ENCODE measurements around the gene EAF1. TPM values are rescaled to one million over a fixed set of nuclear protein-coding genes. Genes with fewer than 3 reads are reported as not detected.
"Not testable (repeated sequence)": the region's sequence is repeated elsewhere in the genome, so short reads cannot be mapped to it uniquely, and the experiment has no call there.

The EAF1 gene
- total RNA-seq, 1 donor from 2014 or later = 13.3 TPM

GRCh38 chr3:15453501-15453900, 26.1 kb downstream of the EAF1 start:
- no peak for ATAC-seq

- no peak for ATAC-seq
Observed at GRCh38 chr3:15453991-15454625, 26.7 kb downstream of the EAF1 start.

GRCh38 chr3:15454965-15455364, 27.6 kb downstream of the EAF1 start:
- no peak for ATAC-seq

GRCh38 chr3:15455756-15456155, 28.4 kb downstream of the EAF1 start:
- ATAC-seq = no peak

DNA sequence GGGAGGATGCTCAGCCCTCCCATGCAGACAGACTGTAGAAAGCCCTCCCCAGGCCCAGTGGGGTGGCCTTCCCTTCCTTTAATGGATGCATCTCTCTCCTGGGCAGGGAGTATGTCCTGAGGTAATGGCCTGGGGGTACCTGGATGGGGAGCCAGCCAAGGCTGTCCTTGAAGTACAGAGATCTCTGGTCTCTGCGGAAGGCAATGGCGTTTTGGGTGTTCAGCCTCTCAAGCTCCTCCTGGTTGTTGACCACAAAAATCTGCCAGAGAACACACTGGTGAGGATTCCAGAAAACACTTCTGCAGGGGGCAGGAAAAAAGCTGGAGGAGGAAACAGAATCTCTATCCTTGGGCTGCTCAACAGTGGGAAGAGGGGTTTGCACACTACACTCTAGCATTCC, 28.9 kb downstream of the EAF1 start:
- no peak for ATAC-seq

GRCh38 chr3:15456915-15457314, 29.5 kb downstream of the EAF1 start:
- ATAC-seq = not testable (repeated sequence)

GRCh38 chr3:15458212-15458780, 30.9 kb downstream of the EAF1 start:
- ATAC-seq = no peak

GRCh38 chr3:15460891-15461531, 33.6 kb downstream of the EAF1 start:
- no peak for ATAC-seq

- no peak for ATAC-seq
Observed at GRCh38 chr3:15462451-15462850, 35.1 kb downstream of the EAF1 start.

- no peak for ATAC-seq
Observed at GRCh38 chr3:15465876-15466585, 38.6 kb downstream of the EAF1 start.

- no peak for ATAC-seq
Observed at GRCh38 chr3:15467227-15468181, 40.1 kb downstream of the EAF1 start.

DNA sequence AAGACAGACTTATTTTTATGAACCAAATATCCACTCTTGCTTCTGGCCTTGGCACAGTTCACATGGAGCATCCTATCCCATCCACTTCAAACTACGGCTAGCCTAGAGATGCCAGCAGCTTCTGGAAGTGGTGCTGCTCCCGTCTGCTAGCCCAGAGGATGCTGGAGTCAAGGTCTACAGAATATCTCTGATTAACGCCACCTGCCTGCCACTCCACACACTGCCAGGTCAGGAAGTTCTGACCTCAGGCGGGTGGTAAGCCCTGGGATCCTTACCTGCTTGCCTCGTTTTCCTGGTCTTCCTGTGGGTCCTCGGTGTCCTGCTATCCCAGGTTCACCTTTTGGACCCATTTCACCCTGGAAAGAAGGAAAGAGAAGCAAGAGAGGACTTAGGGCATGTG, 42.9 kb downstream of the EAF1 start:
- ATAC-seq = no peak

DNA sequence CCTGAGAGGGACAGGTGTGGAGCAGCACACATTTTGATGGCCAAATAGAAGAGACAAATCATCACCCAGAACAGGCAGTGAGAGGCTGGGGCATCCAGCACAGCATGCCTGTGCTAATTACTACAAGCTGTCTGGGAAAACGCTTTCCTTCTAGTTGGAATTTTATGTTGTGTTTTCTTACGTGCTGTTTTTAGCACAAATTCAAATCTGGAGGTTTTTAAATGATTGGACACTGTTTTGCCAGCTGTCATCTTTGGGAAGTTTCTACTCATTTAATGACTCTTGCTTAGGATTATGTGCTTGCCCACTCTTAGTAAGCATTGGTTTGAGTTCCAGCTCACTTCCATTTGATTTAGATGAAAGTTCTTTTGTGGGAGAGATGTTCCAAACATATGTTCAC, 43.5 kb downstream of the EAF1 start:
- ATAC-seq = no peak

- ATAC-seq = no peak
Observed at GRCh38 chr3:15471861-15472260, 44.5 kb downstream of the EAF1 start.

- no peak for ATAC-seq
Observed at GRCh38 chr3:15475161-15475560, 47.8 kb downstream of the EAF1 start.

GRCh38 chr3:15476378-15476777, 49.0 kb downstream of the EAF1 start:
- no peak for ATAC-seq

DNA sequence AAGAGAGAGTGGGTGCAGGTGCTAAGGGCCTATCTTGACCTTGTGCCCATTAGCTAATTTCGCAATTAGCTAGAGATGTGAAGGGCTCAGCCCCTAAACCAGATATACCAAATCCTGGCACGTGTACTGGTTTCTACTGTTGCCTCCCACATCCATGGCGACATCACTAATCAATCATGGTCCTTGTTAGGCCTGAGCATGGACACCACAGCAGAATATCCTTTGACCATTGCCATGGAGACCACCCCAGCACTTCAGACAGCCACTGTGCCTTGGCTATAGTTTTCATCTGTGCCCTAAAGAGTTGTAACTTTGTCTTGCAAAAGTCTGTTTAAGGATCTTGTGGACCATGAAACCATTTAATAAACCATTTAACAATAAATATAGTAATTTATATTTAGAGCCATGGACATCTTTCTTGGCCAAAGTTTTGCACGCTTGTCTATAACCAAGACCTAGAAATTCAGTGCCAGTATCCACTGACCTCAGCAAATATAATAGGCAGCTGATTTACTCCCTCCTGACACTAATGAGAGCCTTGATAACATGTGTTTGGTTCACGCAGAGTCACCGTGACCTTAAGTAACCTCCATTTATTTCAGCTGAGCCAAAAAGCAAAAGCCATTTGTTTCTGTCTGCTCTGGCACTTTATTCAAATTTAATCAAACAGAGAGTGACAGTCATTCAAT, 50.7 kb downstream of the EAF1 start:
- ATAC-seq = no peak

GRCh38 chr3:15478640-15478979, 51.2 kb downstream of the EAF1 start:
- ATAC-seq = no peak

- ATAC-seq = no peak
Observed at GRCh38 chr3:15479400-15480224, 52.2 kb downstream of the EAF1 start.

DNA sequence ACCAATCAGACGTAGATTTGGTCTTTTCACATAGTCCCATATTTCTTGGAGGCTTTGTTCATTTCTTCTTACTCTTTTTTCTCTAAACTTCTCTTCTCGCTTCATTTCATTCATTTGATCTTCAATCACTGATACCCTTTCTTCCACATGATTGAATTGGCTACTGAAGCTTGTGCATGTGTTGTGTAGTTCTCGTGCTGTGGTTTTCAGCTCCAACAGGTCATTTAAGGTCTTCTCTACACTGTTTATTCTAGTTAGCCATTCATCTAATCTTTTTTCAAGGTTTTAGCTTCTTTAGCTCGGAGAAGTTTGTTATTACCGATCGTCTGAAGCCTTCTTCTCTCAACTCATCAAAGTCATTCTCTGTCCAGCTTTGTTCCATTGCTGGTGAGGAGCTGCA, 57.2 kb downstream of the EAF1 start:
- not testable (repeated sequence) for ATAC-seq

- ATAC-seq = no peak
Observed at GRCh38 chr3:15486020-15486419, 58.6 kb downstream of the EAF1 start.

Measured in esophagus mucosa (tissue), 1 donor.